Measurements from ENCODE around the gene AGAP1. TPM values are rescaled to one million over a fixed set of nuclear protein-coding genes. Genes with fewer than 3 reads are reported as not detected.
"Not testable (repeated sequence)": the region's sequence is repeated elsewhere in the genome, so short reads cannot be mapped to it uniquely, and the experiment has no call there.

Gene AGAP1
- total RNA-seq, 1 donor from 2014 or later = 36.2 TPM

DNA sequence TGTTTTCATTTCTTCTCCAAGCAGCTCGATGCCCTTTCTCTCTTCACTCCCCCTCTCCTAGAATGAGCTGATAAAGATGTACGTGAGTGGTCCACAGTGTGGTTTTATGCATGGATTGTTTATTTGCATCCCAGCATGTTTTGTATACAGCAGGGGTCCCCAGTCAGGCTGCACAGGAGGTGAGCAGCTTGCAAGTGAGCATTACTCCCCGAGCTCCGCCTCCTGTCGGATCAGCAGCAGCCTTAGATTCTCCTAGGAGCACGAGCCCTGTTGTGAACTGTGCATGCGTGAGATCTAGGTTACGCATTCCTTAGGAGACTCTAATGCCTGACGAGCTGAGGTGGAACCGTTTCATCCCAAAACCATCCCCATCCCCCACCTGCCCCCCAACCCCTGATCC lies 262.6 kb downstream of the AGAP1 start:
- peaks cover 10% of the 10 kb centered on the region for H3K36me3 ChIP-seq
- H3K27me3 ChIP-seq (ENCODE audit: low read depth) = no peaks in the 10 kb centered on the region
- TF ChIP-seq, protein P1, sequence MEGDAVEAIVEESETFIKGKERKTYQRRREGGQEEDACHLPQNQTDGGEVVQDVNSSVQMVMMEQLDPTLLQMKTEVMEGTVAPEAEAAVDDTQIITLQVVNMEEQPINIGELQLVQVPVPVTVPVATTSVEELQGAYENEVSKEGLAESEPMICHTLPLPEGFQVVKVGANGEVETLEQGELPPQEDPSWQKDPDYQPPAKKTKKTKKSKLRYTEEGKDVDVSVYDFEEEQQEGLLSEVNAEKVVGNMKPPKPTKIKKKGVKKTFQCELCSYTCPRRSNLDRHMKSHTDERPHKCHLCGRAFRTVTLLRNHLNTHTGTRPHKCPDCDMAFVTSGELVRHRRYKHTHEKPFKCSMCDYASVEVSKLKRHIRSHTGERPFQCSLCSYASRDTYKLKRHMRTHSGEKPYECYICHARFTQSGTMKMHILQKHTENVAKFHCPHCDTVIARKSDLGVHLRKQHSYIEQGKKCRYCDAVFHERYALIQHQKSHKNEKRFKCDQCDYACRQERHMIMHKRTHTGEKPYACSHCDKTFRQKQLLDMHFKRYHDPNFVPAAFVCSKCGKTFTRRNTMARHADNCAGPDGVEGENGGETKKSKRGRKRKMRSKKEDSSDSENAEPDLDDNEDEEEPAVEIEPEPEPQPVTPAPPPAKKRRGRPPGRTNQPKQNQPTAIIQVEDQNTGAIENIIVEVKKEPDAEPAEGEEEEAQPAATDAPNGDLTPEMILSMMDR (IDR thresholded peaks at IDR 0.05) = no peak
- H3K4me1 ChIP-seq = no peaks in the 10 kb centered on the region
- DNase-seq = no peak
- no peak overlapping the region for H3K27ac ChIP-seq
- no peaks in the 10 kb centered on the region for H3K9me3 ChIP-seq
- no peak overlapping the region for H3K4me3 ChIP-seq
- intact Hi-C loops (cut with DNase I) = no loop called here
- ATAC-seq = no peak

DNA sequence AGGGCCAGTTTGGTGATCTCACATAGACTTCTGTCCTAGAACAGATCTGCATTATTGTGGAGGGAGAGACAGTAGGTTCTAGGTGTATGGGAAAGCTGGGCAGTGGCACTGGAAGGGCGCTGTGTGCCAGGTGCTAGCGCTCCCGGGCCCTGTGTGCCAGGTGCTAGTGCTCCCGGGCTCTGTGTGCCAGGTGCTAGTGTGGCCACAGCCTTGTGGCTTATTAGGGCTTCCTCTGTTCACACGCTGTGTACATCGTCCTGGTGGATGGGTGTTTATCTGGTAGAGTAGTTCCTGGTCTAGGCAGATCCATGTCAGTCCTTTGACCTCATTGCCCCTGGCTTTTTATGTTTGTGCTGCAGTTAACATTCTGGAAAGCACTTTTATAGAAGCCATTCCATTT lies 263.4 kb downstream of the AGAP1 start:
- Histone ChIP-seq H3K36me3 (peaks cover 2% of the 10 kb centered on the region), H3K4me1 (no peaks in the 10 kb centered on the region), H3K9me3 (no peaks in the 10 kb centered on the region), H3K27me3 (ENCODE audit: low read depth) (no peaks in the 10 kb centered on the region), H3K27ac (no peak overlapping the region), H3K4me3 (no peak overlapping the region)
- DNase-seq (no peak), ATAC-seq (peak in 1 of 2 donors; percentile 15)
- intact Hi-C loops (cut with DNase I) = no loop called here
- TF ChIP-seq, protein P1 (IDR thresholded peaks at IDR 0.05) = no peak

DNA sequence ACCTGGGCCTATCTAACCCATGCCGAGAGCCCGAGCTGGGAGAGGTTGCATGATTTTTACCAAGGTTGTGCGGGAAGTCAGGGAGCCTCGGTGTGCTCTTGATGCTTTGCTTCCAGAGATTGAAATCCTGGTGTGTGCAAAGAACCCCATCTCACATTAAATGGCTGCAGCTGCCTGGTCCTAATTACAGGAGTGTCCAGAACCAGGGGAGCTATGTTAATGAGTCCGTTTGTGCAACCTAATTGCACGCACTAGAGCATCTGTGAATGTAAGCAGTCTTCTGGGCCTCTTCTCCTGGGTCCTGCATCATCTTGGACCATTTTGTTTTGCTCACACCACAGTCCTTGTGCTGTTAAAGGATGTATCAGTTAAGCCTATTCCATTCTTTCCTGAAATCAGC lies 263.8 kb downstream of the AGAP1 start:
- Histone ChIP-seq H3K36me3 (no peaks in the 10 kb centered on the region), H3K4me3 (no peak overlapping the region), H3K27ac (no peak overlapping the region), H3K27me3 (ENCODE audit: low read depth) (no peaks in the 10 kb centered on the region), H3K9me3 (no peaks in the 10 kb centered on the region), H3K4me1 (no peaks in the 10 kb centered on the region)
- TF ChIP-seq, protein P1 (IDR thresholded peaks at IDR 0.05) = no peak
- ATAC-seq (no peak), DNase-seq (no peak)
- intact Hi-C loops (cut with DNase I) = no loop called here

DNA sequence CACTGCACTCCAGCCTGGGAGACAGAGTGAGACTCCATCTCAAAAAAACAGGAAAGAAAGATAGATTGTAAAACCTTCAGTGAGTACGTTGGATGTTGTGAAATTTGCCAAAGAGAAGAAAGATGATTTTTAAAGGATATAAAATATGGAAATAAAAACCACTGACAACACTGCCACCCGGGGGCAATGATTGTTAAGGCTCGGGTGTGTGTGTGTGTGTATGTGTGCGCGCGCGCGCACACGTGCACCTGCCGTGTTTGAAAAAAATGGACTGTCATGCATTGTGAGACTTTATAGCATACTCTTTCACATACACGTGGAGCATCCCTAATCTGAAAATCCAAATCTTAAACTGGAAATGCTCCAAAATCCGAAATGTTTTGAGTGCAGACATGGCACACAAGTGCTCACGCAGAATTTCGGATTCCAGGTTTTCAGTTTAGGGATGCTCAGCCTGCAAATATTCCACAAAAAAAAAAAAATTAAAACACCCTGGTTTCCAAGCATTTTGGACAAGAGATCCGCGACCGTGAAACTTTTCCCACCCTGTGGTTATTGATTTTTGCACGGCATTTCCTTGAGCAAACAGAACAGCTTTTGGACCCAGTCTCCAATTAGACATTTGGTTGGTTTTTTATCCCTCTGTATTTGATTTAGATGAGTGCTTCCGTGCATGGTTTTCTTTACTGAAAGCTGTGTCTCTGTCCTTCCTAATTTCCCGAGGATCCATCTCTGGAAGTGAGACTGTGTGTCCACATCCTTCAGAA lies 269.2 kb downstream of the AGAP1 start:
- peaks cover 7% of the 10 kb centered on the region for H3K36me3 ChIP-seq
- no peak overlapping the region for H3K27ac ChIP-seq
- ATAC-seq (no peak), DNase-seq (no peak)
- no peaks in the 10 kb centered on the region for H3K9me3 ChIP-seq
- no peaks in the 10 kb centered on the region for H3K27me3 ChIP-seq (ENCODE audit: low read depth)
- peaks cover 8% of the 10 kb centered on the region for H3K4me1 ChIP-seq
- intact Hi-C loops (cut with DNase I) = no loop called here
- TF ChIP-seq, protein P1 (IDR thresholded peaks at IDR 0.05) = no peak
- no peak overlapping the region for H3K4me3 ChIP-seq

DNA sequence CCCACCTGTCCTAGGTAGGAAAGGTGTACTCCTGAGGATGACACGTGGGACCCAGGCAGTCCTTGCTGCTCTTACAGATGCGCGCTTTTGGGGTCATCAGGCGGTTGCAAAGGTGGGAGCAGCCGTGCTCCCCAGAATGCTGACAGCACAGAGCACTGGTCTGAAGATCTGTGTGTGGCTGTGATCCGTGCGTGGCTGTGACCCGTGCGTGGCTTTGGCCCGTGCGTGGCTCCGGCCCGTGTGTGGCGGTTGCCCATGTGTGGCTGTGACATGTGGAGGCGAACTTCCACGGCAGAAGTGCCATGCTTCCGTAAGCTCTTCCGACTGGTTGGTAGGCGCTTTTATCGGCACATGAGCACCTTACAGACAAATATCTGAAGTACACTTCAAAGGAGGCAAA lies 270.0 kb downstream of the AGAP1 start:
- Histone ChIP-seq H3K4me3 (no peak overlapping the region), H3K9me3 (no peaks in the 10 kb centered on the region), H3K4me1 (peaks cover 8% of the 10 kb centered on the region), H3K27me3 (ENCODE audit: low read depth) (no peaks in the 10 kb centered on the region), H3K36me3 (peaks cover 7% of the 10 kb centered on the region), H3K27ac (no peak overlapping the region)
- intact Hi-C loops (cut with DNase I) = no loop called here
- TF ChIP-seq, protein P1 (IDR thresholded peaks at IDR 0.05) = no peak
- DNase-seq = no peak
- peak in 1 of 2 donors; percentile 34 for ATAC-seq

DNA sequence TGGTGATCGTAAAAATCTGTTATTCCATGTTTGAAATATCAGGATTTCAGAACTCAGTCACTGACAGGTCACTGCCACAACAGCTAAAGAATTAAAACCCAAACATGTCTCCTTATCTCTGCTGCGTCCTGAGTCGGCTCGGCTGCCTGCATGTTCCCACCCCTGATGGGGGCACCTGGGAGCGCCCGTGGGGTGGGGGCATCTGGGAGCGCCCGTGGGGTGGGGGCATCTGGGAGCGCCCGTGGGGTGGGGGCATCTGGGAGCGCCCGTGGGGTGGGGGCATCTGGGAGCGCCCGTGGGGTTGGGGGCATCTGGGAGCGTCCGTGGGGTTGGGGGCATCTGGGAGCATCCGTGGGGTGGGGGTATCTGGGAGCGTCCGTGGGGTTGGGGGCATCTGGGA lies 270.6 kb downstream of the AGAP1 start:
- ATAC-seq; H3K9me3 ChIP-seq; DNase-seq; H3K4me1 ChIP-seq; H3K27ac ChIP-seq; intact Hi-C loops (cut with DNase I); H3K27me3 ChIP-seq (ENCODE audit: low read depth); H3K36me3 ChIP-seq; H3K4me3 ChIP-seq: not testable (repeated sequence)

Measured in lower lobe of right lung (tissue), 2 donors.